K562 (cell line): ENCODE measurements around the gene CRB2. TPM values are rescaled to one million over a fixed set of nuclear protein-coding genes. Genes with fewer than 3 reads are reported as not detected.

Experiments
- CBFA2T2 ChIP-seq: fragments of 450-650 bp; conservative IDR thresholded peaks from 2 replicates; pipeline ENCODE4 v1.6.1; 2017; ENCODE audit warnings: mild to moderate bottlenecking
- HNRNPLL ChIP-seq: fragments of 200-400 bp; formaldehyde crosslinking; IDR thresholded peaks from 2 replicates; pipeline ENCODE4 v1.6.1; 2017; ENCODE audit warnings: low read length, low read depth, mild to moderate bottlenecking; ENCODE audit not compliant: poor library complexity, severe bottlenecking
- MECOM ChIP-seq: fragments of 250-450 bp; sonication (Bioruptor Pico); IDR thresholded peaks from 2 replicates; pipeline ENCODE4 v1.8.0; 2022; ENCODE audit warnings: inconsistent platforms
- MYNN ChIP-seq, 2 experiments: sonication (generic); formaldehyde crosslinking in 1 of 2; IDR thresholded peaks; 2 replicates each; pipeline versions ENCODE4 v1.5.0 to v1.6.1; 2016 to 2020; ENCODE audit warnings: antibody characterized with exemption in 1 of 2, missing genetic modification reagents in 1 of 2
- PHB2 ChIP-seq: fragments of 450-650 bp; IDR thresholded peaks from 2 replicates; pipeline ENCODE4 v1.6.1; 2017; ENCODE audit warnings: low read depth
- SAFB ChIP-seq: fragments of 200-400 bp; formaldehyde crosslinking; IDR thresholded peaks from 2 replicates; pipeline ENCODE4 v1.6.1; 2017; ENCODE audit warnings: low read depth, low read length, borderline replicate concordance
- SMAD3 ChIP-seq: fragments of 450-650 bp; formaldehyde crosslinking; conservative IDR thresholded peaks from 2 replicates; pipeline ENCODE4 v1.4.0; 2020; ENCODE audit warnings: mild to moderate bottlenecking
- SMARCA4 ChIP-seq: fragments of 450-650 bp; IDR thresholded peaks from 2 replicates; pipeline ENCODE4 v1.6.1; 2016
- SRSF3 ChIP-seq: fragments of 200-400 bp; formaldehyde crosslinking; IDR thresholded peaks from 2 replicates; pipeline ENCODE4 v1.6.1; 2016; ENCODE audit warnings: mild to moderate bottlenecking, low read length, moderate library complexity; ENCODE audit not compliant: insufficient read depth
- TEAD2 ChIP-seq: fragments of 450-650 bp; IDR thresholded peaks from 2 replicates; pipeline ENCODE4 v1.6.1; 2016; ENCODE audit warnings: missing genetic modification characterization, control low read depth, missing compliant biosample characterization
- U2AF2 ChIP-seq: fragments of 200-400 bp; formaldehyde crosslinking; optimal IDR thresholded peaks from 2 replicates; pipeline ENCODE3; 2017; ENCODE audit warnings: low read depth, mild to moderate bottlenecking, low read length
- YY1 ChIP-seq, 3 experiments: IDR thresholded peaks; 2 replicates each; pipeline ENCODE4 v1.6.1; 2011; ENCODE audit warnings: low read length in 2 of 3, mild to moderate bottlenecking in 2 of 3, moderate library complexity in 2 of 3, borderline replicate concordance in 1 of 3, control low read depth in 1 of 3, low read depth in 1 of 3; ENCODE audit not compliant: insufficient read depth in 3 of 3, insufficient replicate concordance in 2 of 3, control insufficient read depth in 1 of 3, insufficient read length in 1 of 3; ENCODE audit errors: extremely low read depth in 1 of 3
- ZKSCAN1 ChIP-seq: fragments of 150-350 bp; IDR thresholded peaks from 2 replicates; pipeline ENCODE4 v1.6.1; 2016; ENCODE audit warnings: low read depth, low read length
- ZNF57 ChIP-seq: fragments of 450-650 bp; formaldehyde crosslinking; IDR thresholded peaks from 2 replicates; pipeline ENCODE4 v1.4.0; 2020; ENCODE audit warnings: mild to moderate bottlenecking, moderate library complexity
- polyA plus RNA-seq, 8 experiments: library from polyadenylated mRNA; depleted of rRNA in 4 of 8; stranded (reverse) in 5 of 8; unstranded in 3 of 8; fragments of >200 nt; fragmentation: Nextera tagmentation in 2 of 8; fragmentation: Illumina TruSeq in 1 of 8; extraction: Ambion mirVana in 2 of 8; extraction: Trizol in 1 of 8; gene quantifications; 2 replicates each; pipeline versions ENCODE4 v1.2.1 to v1.2.3, GENCODE V29; 2011 to 2014; ENCODE audit warnings: inconsistent platforms in 1 of 8, missing spikeins in 1 of 8
- total RNA-seq, 7 experiments: library from RNA; depleted of rRNA in 6 of 7; stranded (reverse); fragments of >200 nt in 6 of 7; fragmentation: Illumina TruSeq in 2 of 7; extraction: Trizol in 2 of 7; gene quantifications; 2 replicates each; pipeline versions ENCODE4 v1.2.1 to v1.2.3, GENCODE V29; 2011 to 2021; ENCODE audit warnings: low replicate concordance in 1 of 7
- TF ChIP-seq, protein P1 (sequence below): fragments of 450-650 bp; formaldehyde crosslinking; IDR thresholded peaks from 2 replicates; pipeline ENCODE4 v1.4.0; 2022; ENCODE audit warnings: missing genetic modification characterization
- TF ChIP-seq, protein P2 (sequence below): fragments of 450-650 bp; formaldehyde crosslinking; IDR thresholded peaks from 2 replicates; pipeline ENCODE4 v1.4.0; 2020; ENCODE audit warnings: mild to moderate bottlenecking, moderate library complexity
- TF ChIP-seq, protein P3 (sequence below): fragments of 150-350 bp; IDR thresholded peaks from 2 replicates; pipeline ENCODE4 v1.6.1; 2014; ENCODE audit warnings: low read depth, mild to moderate bottlenecking, low read length, borderline replicate concordance
- TF ChIP-seq, protein P4 (sequence below): sonication (generic); formaldehyde crosslinking; IDR thresholded peaks from 2 replicates; pipeline ENCODE4 v1.8.1; 2023; ENCODE audit warnings: mild to moderate bottlenecking, missing genetic modification reagents

Gene CRB2
- total and polyA plus RNA-seq, 9 of the 15 experiments (the other 6 are each of a cell fraction or from before 2014, with no cell fraction given) = 0.13 to 1.2 (median 0.25) TPM; not detected in 2

DNA sequence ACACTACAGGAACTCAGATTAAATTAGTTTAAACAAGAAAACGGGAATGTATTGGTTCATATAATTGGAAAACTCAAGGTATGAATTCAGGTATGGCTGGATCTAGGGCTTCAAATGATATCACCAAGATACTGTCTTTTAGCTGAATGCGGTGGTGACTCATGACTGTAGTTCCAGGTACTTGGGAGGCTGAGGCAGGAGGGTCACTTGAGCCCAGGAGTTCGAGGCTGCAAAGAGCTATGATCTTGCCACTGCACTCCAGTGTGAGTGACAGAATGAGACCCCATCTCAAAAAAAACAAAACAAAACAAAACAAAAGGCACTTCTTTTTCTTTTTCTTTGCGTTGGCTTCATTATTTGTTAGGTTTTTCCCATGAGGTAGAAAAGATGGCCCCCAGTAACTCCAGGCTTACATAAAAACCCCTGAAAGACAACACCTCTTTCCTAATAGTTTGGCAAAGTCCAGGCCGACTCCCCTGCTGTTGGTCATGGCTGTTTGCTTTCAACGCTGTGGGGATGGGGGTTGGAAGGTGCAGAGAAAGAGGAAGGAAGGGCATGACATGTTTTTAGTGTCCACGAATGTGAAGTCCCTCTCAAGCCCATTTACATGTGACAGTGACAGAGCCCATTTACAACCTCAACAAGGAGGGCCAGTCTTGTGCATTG, 39.8 kb upstream of the CRB2 start (continued):
- TF ChIP-seq HNRNPLL = no peak
- no peak for TF ChIP-seq MYNN (IDR thresholded peaks at IDR 0.05)
- TF ChIP-seq MYNN (CRISPR knock-in tag; IDR thresholded peaks at IDR 0.05) = no peak
- no peak for TF ChIP-seq U2AF2
- TF ChIP-seq ZNF57 (CRISPR knock-in tag) = no peak
- TF ChIP-seq, protein P1, sequence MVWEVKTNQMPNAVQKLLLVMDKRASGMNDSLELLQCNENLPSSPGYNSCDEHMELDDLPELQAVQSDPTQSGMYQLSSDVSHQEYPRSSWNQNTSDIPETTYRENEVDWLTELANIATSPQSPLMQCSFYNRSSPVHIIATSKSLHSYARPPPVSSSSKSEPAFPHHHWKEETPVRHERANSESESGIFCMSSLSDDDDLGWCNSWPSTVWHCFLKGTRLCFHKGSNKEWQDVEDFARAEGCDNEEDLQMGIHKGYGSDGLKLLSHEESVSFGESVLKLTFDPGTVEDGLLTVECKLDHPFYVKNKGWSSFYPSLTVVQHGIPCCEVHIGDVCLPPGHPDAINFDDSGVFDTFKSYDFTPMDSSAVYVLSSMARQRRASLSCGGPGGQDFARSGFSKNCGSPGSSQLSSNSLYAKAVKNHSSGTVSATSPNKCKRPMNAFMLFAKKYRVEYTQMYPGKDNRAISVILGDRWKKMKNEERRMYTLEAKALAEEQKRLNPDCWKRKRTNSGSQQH (CRISPR knock-in tag) = no peak
- TF ChIP-seq MECOM (CRISPR knock-in tag) = no peak
- TF ChIP-seq SAFB = no peak
- TF ChIP-seq CBFA2T2 = no peak
- TF ChIP-seq TEAD2 (tag) = no peak
- peak in 1 of 3 experiments; percentile 52 for TF ChIP-seq YY1 (IDR thresholded peaks at IDR 0.05; ENCODE audit: borderline replicate concordance in 1 of 3, control insufficient read depth in 1 of 3, extremely low read depth in 1 of 3, insufficient read depth in 3 of 3, insufficient read length in 1 of 3, insufficient replicate concordance in 2 of 3, low read depth in 1 of 3, low read length in 2 of 3)
- TF ChIP-seq ZKSCAN1 = no peak
- no peak for TF ChIP-seq PHB2
- TF ChIP-seq, protein P2, sequence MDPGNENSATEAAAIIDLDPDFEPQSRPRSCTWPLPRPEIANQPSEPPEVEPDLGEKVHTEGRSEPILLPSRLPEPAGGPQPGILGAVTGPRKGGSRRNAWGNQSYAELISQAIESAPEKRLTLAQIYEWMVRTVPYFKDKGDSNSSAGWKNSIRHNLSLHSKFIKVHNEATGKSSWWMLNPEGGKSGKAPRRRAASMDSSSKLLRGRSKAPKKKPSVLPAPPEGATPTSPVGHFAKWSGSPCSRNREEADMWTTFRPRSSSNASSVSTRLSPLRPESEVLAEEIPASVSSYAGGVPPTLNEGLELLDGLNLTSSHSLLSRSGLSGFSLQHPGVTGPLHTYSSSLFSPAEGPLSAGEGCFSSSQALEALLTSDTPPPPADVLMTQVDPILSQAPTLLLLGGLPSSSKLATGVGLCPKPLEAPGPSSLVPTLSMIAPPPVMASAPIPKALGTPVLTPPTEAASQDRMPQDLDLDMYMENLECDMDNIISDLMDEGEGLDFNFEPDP = no peak
- TF ChIP-seq, protein P3, sequence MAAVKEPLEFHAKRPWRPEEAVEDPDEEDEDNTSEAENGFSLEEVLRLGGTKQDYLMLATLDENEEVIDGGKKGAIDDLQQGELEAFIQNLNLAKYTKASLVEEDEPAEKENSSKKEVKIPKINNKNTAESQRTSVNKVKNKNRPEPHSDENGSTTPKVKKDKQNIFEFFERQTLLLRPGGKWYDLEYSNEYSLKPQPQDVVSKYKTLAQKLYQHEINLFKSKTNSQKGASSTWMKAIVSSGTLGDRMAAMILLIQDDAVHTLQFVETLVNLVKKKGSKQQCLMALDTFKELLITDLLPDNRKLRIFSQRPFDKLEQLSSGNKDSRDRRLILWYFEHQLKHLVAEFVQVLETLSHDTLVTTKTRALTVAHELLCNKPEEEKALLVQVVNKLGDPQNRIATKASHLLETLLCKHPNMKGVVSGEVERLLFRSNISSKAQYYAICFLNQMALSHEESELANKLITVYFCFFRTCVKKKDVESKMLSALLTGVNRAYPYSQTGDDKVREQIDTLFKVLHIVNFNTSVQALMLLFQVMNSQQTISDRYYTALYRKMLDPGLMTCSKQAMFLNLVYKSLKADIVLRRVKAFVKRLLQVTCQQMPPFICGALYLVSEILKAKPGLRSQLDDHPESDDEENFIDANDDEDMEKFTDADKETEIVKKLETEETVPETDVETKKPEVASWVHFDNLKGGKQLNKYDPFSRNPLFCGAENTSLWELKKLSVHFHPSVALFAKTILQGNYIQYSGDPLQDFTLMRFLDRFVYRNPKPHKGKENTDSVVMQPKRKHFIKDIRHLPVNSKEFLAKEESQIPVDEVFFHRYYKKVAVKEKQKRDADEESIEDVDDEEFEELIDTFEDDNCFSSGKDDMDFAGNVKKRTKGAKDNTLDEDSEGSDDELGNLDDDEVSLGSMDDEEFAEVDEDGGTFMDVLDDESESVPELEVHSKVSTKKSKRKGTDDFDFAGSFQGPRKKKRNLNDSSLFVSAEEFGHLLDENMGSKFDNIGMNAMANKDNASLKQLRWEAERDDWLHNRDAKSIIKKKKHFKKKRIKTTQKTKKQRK = no peak
- no peak for TF ChIP-seq SRSF3
- no peak for TF ChIP-seq SMAD3 (CRISPR knock-in tag)
- no peak; the same call in 1 of the 2 replicates for TF ChIP-seq SMARCA4
- TF ChIP-seq, protein P4, sequence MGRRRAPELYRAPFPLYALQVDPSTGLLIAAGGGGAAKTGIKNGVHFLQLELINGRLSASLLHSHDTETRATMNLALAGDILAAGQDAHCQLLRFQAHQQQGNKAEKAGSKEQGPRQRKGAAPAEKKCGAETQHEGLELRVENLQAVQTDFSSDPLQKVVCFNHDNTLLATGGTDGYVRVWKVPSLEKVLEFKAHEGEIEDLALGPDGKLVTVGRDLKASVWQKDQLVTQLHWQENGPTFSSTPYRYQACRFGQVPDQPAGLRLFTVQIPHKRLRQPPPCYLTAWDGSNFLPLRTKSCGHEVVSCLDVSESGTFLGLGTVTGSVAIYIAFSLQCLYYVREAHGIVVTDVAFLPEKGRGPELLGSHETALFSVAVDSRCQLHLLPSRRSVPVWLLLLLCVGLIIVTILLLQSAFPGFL (CRISPR knock-in tag) = no peak
